Astrocyte of the cerebellum (primary cell): Measurements from ENCODE around the gene STIL.

ENCODE experiments used
- DNase-seq: peaks from one replicate; pipeline ENCODE4 v3.0.0-alpha.2; 2011; ENCODE audit warnings: low read depth
- H3K4me3 ChIP-seq: 2 replicates; pipeline ENCODE4 v1.5.1; 2011; ENCODE audit warnings: mild to moderate bottlenecking, low read depth, low read length, moderate library complexity
- in situ Hi-C: cut with HindIII; loops from 2 replicates; pipeline ENCODE4 v1.10.0; 2017; ENCODE audit warnings: low sequenced_read_pairs
- TF ChIP-seq, protein P1 (sequence below): IDR thresholded peaks from 2 replicates; pipeline ENCODE4 v1.5.1; 2012; ENCODE audit warnings: low read length, low read depth, moderate library complexity, mild to moderate bottlenecking; ENCODE audit errors: missing control alignments

Gene STIL

DNA sequence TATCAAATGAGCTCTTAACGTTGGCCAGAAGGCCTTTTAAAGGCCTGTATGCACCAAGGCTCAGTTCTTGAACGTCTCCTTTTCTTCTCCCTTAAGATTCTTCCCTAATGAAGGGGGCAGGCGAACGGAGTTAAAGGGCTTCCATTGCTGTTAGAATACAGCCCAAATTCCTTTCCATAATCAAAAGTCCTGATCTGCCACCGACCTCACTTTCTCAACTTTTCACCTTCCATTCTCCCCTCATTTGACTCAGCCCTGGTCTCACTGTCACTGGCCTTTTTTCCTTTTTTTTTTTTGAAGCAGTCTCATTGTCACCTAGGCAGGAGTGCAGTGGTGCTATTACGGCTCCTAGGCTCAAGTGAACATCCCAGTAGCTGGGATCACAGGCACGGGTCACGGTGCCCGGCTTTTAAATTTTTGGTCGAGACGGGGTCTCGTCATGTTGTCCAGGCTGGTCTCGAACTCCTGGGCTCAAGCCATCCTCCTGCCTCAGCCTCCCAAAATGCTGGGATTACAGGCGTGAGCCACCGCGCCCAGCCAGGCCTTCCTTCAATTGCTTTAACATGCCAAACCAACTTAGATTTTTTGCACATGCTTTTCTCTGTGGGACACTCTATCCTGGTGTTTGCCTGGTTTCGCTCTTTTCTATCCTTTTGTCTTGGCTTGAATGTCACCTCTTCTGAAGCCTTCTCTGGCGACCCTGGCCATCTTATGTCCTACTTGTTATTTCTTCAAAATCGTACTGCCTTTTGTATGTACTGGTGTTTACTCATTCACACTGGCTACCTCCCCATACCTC lies 19.0 kb upstream of the STIL start:
- in situ Hi-C loops: no loop called here
- no peak for DNase-seq

DNA sequence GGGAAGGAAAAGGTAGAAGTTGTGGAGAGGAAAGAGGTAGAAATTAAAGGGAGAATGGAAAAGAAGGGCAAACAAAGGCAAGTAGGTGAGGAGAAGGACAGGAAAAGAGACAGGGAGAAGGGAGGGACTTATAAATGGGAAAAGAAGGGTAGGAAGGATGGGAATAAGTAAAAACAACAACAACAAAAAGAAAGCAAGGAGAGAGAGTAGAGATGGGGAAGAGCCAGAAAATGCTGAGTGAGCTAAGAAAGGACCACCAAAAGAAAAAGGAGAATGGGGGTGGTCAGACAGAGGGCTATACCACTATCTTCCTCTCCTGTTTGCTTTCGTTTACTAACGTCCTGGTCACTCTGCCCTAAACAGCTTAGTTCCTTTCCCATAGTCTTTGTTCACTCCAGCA lies 17.9 kb upstream of the STIL start:
- H3K4me3 ChIP-seq: no peak overlapping the region
- TF ChIP-seq, protein P1, sequence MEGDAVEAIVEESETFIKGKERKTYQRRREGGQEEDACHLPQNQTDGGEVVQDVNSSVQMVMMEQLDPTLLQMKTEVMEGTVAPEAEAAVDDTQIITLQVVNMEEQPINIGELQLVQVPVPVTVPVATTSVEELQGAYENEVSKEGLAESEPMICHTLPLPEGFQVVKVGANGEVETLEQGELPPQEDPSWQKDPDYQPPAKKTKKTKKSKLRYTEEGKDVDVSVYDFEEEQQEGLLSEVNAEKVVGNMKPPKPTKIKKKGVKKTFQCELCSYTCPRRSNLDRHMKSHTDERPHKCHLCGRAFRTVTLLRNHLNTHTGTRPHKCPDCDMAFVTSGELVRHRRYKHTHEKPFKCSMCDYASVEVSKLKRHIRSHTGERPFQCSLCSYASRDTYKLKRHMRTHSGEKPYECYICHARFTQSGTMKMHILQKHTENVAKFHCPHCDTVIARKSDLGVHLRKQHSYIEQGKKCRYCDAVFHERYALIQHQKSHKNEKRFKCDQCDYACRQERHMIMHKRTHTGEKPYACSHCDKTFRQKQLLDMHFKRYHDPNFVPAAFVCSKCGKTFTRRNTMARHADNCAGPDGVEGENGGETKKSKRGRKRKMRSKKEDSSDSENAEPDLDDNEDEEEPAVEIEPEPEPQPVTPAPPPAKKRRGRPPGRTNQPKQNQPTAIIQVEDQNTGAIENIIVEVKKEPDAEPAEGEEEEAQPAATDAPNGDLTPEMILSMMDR: no peak
- no peak for DNase-seq
- in situ Hi-C loops: no loop called here

More for the DNA sequence above, 19.0 kb upstream of the STIL start:
- TF ChIP-seq, protein P1: no peak
- peak overlapping the region; percentile 90 for H3K4me3 ChIP-seq

DNA sequence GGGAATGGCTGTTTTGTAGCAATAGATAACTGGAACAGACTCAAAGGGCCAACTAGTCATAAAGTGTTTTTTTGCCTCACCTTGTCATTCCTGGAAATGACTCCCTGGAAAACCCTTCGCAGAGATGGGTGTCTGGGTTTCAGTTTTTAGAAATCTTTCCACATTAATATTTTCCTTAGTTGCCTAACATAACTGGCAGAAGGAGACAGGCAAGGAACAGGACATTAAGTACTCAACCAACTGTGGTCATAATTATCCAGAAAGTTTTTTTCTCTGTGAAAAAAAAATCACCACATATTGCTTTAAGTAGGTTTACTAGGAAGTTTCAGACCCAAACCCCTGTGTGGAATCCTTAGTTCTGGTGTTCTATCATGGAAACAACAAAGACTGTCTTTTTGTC lies 16.3 kb upstream of the STIL start:
- TF ChIP-seq, protein P1: no peak

DNA sequence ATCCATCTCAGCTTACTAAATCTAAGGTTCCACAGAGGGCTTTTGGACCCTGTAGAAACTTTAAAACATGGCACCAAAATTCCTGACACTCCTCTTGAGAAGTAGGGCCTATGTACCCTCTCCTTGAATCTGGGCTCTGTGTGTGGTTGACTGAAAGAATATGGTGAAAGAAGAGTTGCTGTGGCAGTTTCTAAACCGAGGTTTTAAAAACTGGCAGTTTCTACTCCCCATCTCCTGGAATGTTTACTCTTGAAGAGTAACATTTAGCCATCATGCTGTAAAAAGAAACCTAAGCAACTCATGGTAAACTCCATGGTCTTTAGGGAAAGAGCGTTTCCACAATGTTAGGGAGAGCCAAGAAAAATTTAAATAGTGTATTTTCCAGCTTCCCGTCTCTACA lies 15.0 kb upstream of the STIL start:
- DNase-seq: no peak
- TF ChIP-seq, protein P1: no peak
- in situ Hi-C loops: no loop called here
- no peak overlapping the region for H3K4me3 ChIP-seq

More for the DNA sequence above, 16.3 kb upstream of the STIL start:
- DNase-seq: no peak
- H3K4me3 ChIP-seq: no peak overlapping the region
- in situ Hi-C loops: no loop called here

DNA sequence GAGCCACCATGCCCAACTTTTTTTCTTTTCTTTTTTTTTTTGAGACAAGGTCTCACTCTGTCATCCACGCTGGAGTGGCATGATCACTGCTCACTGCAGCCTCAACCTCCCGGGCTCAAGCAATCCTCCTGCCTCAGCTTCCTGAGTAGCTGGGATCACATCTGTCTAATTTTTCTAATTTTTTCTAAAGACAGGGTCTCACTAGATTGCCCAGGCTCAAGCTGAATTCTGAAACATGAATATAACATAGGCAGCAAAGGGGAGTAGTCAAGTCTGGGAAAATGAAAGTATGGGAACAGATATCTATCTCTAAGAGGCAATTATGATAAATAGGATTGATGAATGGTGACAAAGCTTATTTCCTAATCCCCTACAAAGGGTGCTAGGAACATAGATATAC lies 12.3 kb upstream of the STIL start:
- TF ChIP-seq, protein P1: no peak
- in situ Hi-C loops: no loop called here
- no peak for DNase-seq
- no peak overlapping the region for H3K4me3 ChIP-seq

DNA sequence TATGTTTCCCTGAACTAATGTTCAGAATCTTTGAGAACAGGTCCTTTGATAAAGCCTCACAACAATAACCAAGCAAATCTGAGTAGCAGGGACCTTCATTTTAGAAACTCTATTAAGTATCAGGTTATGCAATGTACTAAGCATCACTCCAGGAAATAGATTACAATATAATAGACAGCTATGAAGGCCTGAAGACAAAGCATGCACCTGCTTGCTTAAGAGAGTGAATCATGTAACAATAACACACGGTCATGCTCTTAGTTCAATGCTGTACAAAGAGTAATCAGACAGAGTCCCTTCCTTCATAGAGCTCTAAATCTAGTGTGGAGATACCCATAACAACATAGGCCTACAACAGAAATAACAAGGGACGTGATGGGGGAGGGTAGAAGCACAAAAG lies 11.6 kb upstream of the STIL start:
- TF ChIP-seq, protein P1: no peak
- in situ Hi-C loops: no loop called here
- DNase-seq: no peak

DNA sequence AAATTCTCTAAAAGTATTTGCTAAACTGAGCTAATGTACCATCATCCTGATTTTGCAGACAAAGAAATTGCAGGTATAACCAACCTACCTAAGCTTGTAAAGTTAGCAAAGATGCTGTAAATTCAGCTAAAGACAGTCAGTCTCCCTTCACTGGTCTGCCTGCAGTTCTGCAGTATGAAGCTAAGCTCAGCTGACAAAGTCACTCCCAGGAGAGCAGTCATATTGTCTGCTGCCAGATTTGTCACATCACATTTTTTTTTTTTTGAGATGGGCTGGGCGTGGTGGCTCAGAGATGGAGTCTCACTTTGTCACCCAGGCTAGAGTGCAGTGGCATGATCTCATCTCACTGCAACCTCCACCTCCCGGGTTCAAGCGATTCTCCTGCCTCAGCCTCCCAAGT lies 10.7 kb upstream of the STIL start:
- H3K4me3 ChIP-seq: no peak overlapping the region
- in situ Hi-C loops: no loop called here
- TF ChIP-seq, protein P1: no peak
- no peak for DNase-seq

More for the DNA sequence above, 11.6 kb upstream of the STIL start:
- H3K4me3 ChIP-seq: no peak overlapping the region
